K562 (cell line): ENCODE results near the gene ATP6V0D1. TPM values are rescaled to one million over a fixed set of nuclear protein-coding genes. Genes with fewer than 3 reads are reported as not detected.

Source experiments
- ATAC-seq: fragments of 200-7000 bp; cut with Tn5 transposase; 3 replicates; pipeline ENCODE4 v1.9.1; 2020; ENCODE audit warnings: moderate library complexity
- BruUV-seq: library from RNA; stranded (reverse); fragments of 400-500 nt; replicated peaks from 2 replicates; lab custom pipeline; 2021; lab: Mats Ljungman, UMichigan
- CTCF ChIA-PET: fragments of 300-600 bp; formaldehyde crosslinking; extraction: SDS; loops from one replicate; lab custom pipeline; 2021; ENCODE audit warnings: low intra/inter-chr PET ratio; lab: Yijun Ruan, JAX
- POLR2A ChIA-PET: fragments of 300-600, 350-650 bp; sonication (Branson Sonifier 250); formaldehyde crosslinking; extraction: SDS; loops from one replicate; lab custom pipeline; 2021; ENCODE audit warnings: antibody characterized with exemption, inconsistent platforms; lab: Yijun Ruan, JAX
- DNase-seq, 4 experiments: peaks; one replicate each; pipeline versions ENCODE4 v3.0.0 to v3.0.0-alpha.2; 2011 to 2018; ENCODE audit warnings: low spot score in 3 of 4, mixed read lengths in 3 of 4; ENCODE audit errors: extremely low read depth in 1 of 4
- FAIRE-seq: peaks from 2 replicates; lab custom pipeline; 2011; peaks lifted over from hg19 to GRCh38; lab: Jason Lieb, UNC
- H2AFZ ChIP-seq: 2 replicates; pipeline ENCODE4 v1.6.0; 2011; ENCODE audit warnings: low read depth, low read length, control low read depth, inconsistent platforms
- H3K27ac ChIP-seq: fragments of 200-600 bp; 3 replicates; pipeline ENCODE4 v1.8.0; 2011; ENCODE audit warnings: low read depth, mild to moderate bottlenecking, control low read depth, inconsistent platforms, low read length, moderate library complexity, mixed read lengths; ENCODE audit errors: extremely low read depth
- H3K27me3 ChIP-seq, 2 experiments: fragments of 300-600 bp in 1 of 2; 2 replicates in 1 of 2; 3 replicates in 1 of 2; pipeline versions ENCODE4 v1.6.0 to v1.8.0; 2011; ENCODE audit warnings: inconsistent platforms in 2 of 2, low read length in 2 of 2, mild to moderate bottlenecking in 1 of 2, mixed read lengths in 1 of 2, moderate library complexity in 1 of 2; ENCODE audit not compliant: control insufficient read depth in 2 of 2, insufficient read depth in 2 of 2
- H3K36me3 ChIP-seq: fragments of 300-600 bp; 3 replicates; pipeline ENCODE4 v1.8.0; 2011; ENCODE audit warnings: mild to moderate bottlenecking, low read length, inconsistent platforms; ENCODE audit not compliant: control insufficient read depth, insufficient read depth
- H3K4me1 ChIP-seq, 2 experiments: fragments of 200-600 bp in 1 of 2; replicated peaks in 1 of 2; 2 replicates in 1 of 2; 3 replicates in 1 of 2; pipeline versions ENCODE4 v1.5.1 to v1.8.0; 2011; ENCODE audit warnings: inconsistent platforms in 2 of 2, low read length in 2 of 2, mild to moderate bottlenecking in 1 of 2, mixed read lengths in 1 of 2, moderate library complexity in 1 of 2; ENCODE audit not compliant: control insufficient read depth in 2 of 2, insufficient read depth in 2 of 2
- H3K4me2 ChIP-seq: 2 replicates; pipeline ENCODE4 v1.6.1; 2011; ENCODE audit warnings: low read length, control low read depth, inconsistent platforms, mixed read lengths; ENCODE audit not compliant: insufficient read depth
- H3K4me3 ChIP-seq: fragments of 200-600 bp; sonication (generic), shearing (Covaris generic); 2 replicates; pipeline ENCODE4 v1.5.1; 2016; ENCODE audit warnings: control low read depth, inconsistent platforms
- H3K79me2 ChIP-seq: fragments of 200-600 bp; 3 replicates; pipeline ENCODE4 v1.8.0; 2011; ENCODE audit warnings: low read length, inconsistent platforms; ENCODE audit not compliant: control insufficient read depth, insufficient read depth
- H3K9ac ChIP-seq, 2 experiments: 2 replicates each; pipeline versions ENCODE4 v1.6.0 to v1.6.1; 2011; ENCODE audit warnings: low read depth in 2 of 2, low read length in 2 of 2, control low read depth in 1 of 2, inconsistent platforms in 1 of 2, mild to moderate bottlenecking in 1 of 2, mixed read lengths in 1 of 2; ENCODE audit not compliant: insufficient read depth in 1 of 2
- H3K9me1 ChIP-seq: one replicate; pipeline ENCODE4 v1.6.0; 2011; ENCODE audit warnings: inconsistent platforms, mild to moderate bottlenecking, low read length, moderate library complexity; ENCODE audit not compliant: control insufficient read depth, insufficient read depth
- H3K9me3 ChIP-seq: replicated peaks from 2 replicates; pipeline ENCODE4 v1.5.1; 2011; ENCODE audit warnings: low read depth, low read length, inconsistent platforms; ENCODE audit not compliant: control insufficient read depth, insufficient read depth
- H4K20me1 ChIP-seq: replicated peaks from 2 replicates; pipeline ENCODE4 v1.6.1; 2011; ENCODE audit warnings: low read length, inconsistent platforms, mixed read lengths; ENCODE audit not compliant: control insufficient read depth, insufficient read depth
- HNRNPUL1 ChIP-seq: fragments of 200-400 bp; formaldehyde crosslinking; IDR thresholded peaks from 2 replicates; pipeline ENCODE4 v1.6.1; 2017; ENCODE audit warnings: low read length
- KLF6 ChIP-seq: fragments of 250-450 bp; sonication (Bioruptor Pico); IDR thresholded peaks from 2 replicates; pipeline ENCODE4 v1.4.0; 2020; ENCODE audit warnings: mild to moderate bottlenecking, moderate library complexity, borderline replicate concordance
- L3MBTL2 ChIP-seq: fragments of 450-650 bp; IDR thresholded peaks from 2 replicates; pipeline ENCODE4 v1.6.1; 2016; ENCODE audit warnings: mild to moderate bottlenecking, moderate library complexity
- NBN ChIP-seq: fragments of 450-650 bp; IDR thresholded peaks from 2 replicates; pipeline ENCODE4 v1.6.1; 2016; ENCODE audit warnings: low read depth, mild to moderate bottlenecking
- SIRT6 ChIP-seq: IDR thresholded peaks from one replicate; pipeline ENCODE4 v1.6.1; 2012; ENCODE audit warnings: low read depth, mild to moderate bottlenecking, control low read depth, inconsistent platforms, low read length, moderate library complexity
- SP1 ChIP-seq: sonication (generic); formaldehyde crosslinking; IDR thresholded peaks from 2 replicates; pipeline ENCODE4 v1.8.1; 2022; ENCODE audit warnings: mild to moderate bottlenecking, missing genetic modification reagents
- STAG1 ChIP-seq: sonication (generic); formaldehyde crosslinking; IDR thresholded peaks from 2 replicates; pipeline ENCODE4 v1.5.0; 2020; ENCODE audit warnings: missing genetic modification reagents, borderline replicate concordance
- ZBTB1 ChIP-seq: sonication (generic); formaldehyde crosslinking; IDR thresholded peaks from 2 replicates; pipeline ENCODE4 v1.8.1; 2023; ENCODE audit warnings: missing genetic modification reagents, low read depth, mild to moderate bottlenecking, borderline replicate concordance
- WGBS: fragments of 100-300 bp; shearing (Covaris generic); methylation state at CpG from one replicate; pipeline ENCODE4 v1.1.6; 2016; ENCODE audit warnings: low coverage, mixed read lengths; ENCODE audit not compliant: insufficient coverage; ENCODE audit errors: missing lambda C conversion rate; 5-methylcytosine and 5-hydroxymethylcytosine counted together
- in situ Hi-C: fragments of 300-500 bp; cut with MboI; formaldehyde crosslinking; loops from 4 replicates; pipeline ENCODE4 v1.15.0; 2018; ENCODE audit warnings: inconsistent platforms, mixed read lengths
- intact Hi-C: fragments of 100-400 bp; cut with micrococcal nuclease; formaldehyde crosslinking; loops from 2 replicates; pipeline ENCODE4 v1.14.2; 2022
- polyA plus RNA-seq, 8 experiments: library from polyadenylated mRNA; depleted of rRNA in 4 of 8; stranded (reverse) in 5 of 8; unstranded in 3 of 8; fragments of >200 nt; fragmentation: Nextera tagmentation in 2 of 8; fragmentation: Illumina TruSeq in 1 of 8; extraction: Ambion mirVana in 2 of 8; extraction: Trizol in 1 of 8; gene quantifications; 2 replicates each; pipeline versions ENCODE4 v1.2.1 to v1.2.3, GENCODE V29; 2011 to 2014; ENCODE audit warnings: inconsistent platforms in 1 of 8, missing spikeins in 1 of 8
- total RNA-seq, 7 experiments: library from RNA; depleted of rRNA in 6 of 7; stranded (reverse); fragments of >200 nt in 6 of 7; fragmentation: Illumina TruSeq in 2 of 7; extraction: Trizol in 2 of 7; gene quantifications; 2 replicates each; pipeline versions ENCODE4 v1.2.1 to v1.2.3, GENCODE V29; 2011 to 2021; ENCODE audit warnings: low replicate concordance in 1 of 7
- TF ChIP-seq, protein P1 (sequence below): sonication (generic); formaldehyde crosslinking; IDR thresholded peaks from 2 replicates; pipeline ENCODE4 v1.8.0; 2022; ENCODE audit warnings: missing genetic modification reagents, mild to moderate bottlenecking, borderline replicate concordance
- TF ChIP-seq, protein P2 (sequence below): sonication (generic); formaldehyde crosslinking; IDR thresholded peaks from 2 replicates; pipeline ENCODE4 v1.8.0; 2022; ENCODE audit warnings: missing genetic modification reagents, mild to moderate bottlenecking, moderate library complexity, borderline replicate concordance
- TF ChIP-seq, protein P3 (sequence below): fragments of 250-450 bp; sonication (Bioruptor Pico); IDR thresholded peaks from 2 replicates; pipeline ENCODE4 v1.5.0; 2021
- TF ChIP-seq, protein P4 (sequence below): sonication (generic); formaldehyde crosslinking; IDR thresholded peaks from 2 replicates; pipeline ENCODE4 v1.4.0; 2020; ENCODE audit warnings: mild to moderate bottlenecking, missing genetic modification reagents

ATP6V0D1 gene
- total and polyA plus RNA-seq, 9 of the 15 experiments (the other 6 are each of a cell fraction or from before 2014, with no cell fraction given) = 23.2 to 69.7 (median 45.6) TPM

DNA sequence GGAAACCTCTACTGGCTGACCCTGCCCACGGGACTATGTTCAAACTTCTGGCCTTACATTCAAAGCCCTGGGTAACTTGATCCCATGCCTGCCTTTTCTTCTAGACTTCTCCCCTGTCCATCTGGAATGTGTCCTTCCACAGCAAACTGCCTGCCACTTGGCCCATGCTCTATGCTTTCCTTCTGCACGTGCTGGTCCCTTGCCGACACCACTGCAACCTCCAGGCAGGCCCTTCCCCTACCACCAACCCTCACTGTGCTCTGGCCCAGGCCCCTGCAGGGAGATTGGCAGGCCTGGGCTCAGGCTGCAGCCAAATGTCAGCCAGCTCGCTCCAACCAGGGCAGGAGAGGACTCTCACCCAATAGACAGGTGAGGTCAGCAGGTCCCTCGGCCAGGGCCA is 39.0 kb downstream of the ATP6V0D1 start (continued):
- TF ChIP-seq L3MBTL2 (no peak), ZBTB1 (CRISPR knock-in tag) (no peak), KLF6 (CRISPR knock-in tag) (no peak), HNRNPUL1 (no peak)
- TF ChIP-seq, protein P1, sequence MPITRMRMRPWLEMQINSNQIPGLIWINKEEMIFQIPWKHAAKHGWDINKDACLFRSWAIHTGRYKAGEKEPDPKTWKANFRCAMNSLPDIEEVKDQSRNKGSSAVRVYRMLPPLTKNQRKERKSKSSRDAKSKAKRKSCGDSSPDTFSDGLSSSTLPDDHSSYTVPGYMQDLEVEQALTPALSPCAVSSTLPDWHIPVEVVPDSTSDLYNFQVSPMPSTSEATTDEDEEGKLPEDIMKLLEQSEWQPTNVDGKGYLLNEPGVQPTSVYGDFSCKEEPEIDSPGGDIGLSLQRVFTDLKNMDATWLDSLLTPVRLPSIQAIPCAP = no peak
- TF ChIP-seq, protein P2, sequence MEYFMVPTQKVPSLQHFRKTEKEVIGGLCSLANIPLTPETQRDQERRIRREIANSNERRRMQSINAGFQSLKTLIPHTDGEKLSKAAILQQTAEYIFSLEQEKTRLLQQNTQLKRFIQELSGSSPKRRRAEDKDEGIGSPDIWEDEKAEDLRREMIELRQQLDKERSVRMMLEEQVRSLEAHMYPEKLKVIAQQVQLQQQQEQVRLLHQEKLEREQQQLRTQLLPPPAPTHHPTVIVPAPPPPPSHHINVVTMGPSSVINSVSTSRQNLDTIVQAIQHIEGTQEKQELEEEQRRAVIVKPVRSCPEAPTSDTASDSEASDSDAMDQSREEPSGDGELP = no peak

DNA sequence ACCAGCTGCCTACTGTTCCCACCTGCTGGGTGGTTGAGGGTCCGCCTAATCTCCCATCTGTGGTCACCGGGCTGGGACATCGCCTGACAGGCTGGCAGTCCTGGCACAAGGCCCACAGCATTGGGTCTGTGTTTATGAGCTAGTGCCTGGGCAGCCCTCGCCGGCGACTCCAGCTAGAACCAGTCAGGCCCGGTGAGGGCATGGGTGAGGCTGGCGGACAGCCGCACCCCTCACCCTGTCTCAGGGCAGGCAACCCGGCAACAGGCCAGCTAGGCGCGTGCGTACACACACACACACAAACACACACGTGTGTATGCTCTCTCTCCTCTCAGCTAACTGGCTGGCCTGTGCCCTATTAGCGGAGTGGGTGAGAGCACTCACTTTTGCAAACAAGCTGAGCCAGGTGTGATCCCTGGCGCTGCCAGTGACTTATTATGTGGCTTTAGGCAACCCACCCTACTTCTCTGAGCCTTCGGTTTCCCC is 39.6 kb downstream of the ATP6V0D1 start:
- H3K9me3 ChIP-seq = no peaks in the 10 kb centered on the region
- H3K27me3 ChIP-seq = no peaks in the 10 kb centered on the region
- H3K9ac ChIP-seq = no peak overlapping the region
- ChIA-PET CTCF (no interaction called here), POLR2A (interaction anchor here (0.5 kb wide), 1 partner anchor 26 kb away, joined by 3 read pairs; no protein-coding TSS in a partner anchor)
- ATAC-seq (no peak), DNase-seq (no peak), FAIRE-seq (no peak)
- H3K9me1 ChIP-seq = no peaks in the 10 kb centered on the region
- peaks cover 18% of the 10 kb centered on the region; the same call in 1 of the 2 replicates for H4K20me1 ChIP-seq
- peaks cover 0 to 28% of the 10 kb centered on the region in 2 experiments; a peak in 2 of 5 replicates for H3K4me1 ChIP-seq
- 84% methylated on average over 8 of the region's 17 CpGs for WGBS
- H3K4me3 ChIP-seq = no peak overlapping the region
- in situ Hi-C loops = no loop called here
- H3K27ac ChIP-seq = no peak overlapping the region
- intact Hi-C loops = no loop called here
- no peaks in the 10 kb centered on the region for H3K79me2 ChIP-seq
- H3K36me3 ChIP-seq = peaks cover 57% of the 10 kb centered on the region; the same call in 2 of the 3 replicates
- no peak overlapping the region for H3K4me2 ChIP-seq
- no peak overlapping the region for H2AFZ ChIP-seq
- BruUV-seq = no TSS peak
- TF ChIP-seq, protein P2 = no peak
- no peak for TF ChIP-seq SP1 (CRISPR knock-in tag)
- TF ChIP-seq STAG1 (CRISPR knock-in tag) = no peak
- TF ChIP-seq SIRT6 = no peak
- TF ChIP-seq, protein P3, sequence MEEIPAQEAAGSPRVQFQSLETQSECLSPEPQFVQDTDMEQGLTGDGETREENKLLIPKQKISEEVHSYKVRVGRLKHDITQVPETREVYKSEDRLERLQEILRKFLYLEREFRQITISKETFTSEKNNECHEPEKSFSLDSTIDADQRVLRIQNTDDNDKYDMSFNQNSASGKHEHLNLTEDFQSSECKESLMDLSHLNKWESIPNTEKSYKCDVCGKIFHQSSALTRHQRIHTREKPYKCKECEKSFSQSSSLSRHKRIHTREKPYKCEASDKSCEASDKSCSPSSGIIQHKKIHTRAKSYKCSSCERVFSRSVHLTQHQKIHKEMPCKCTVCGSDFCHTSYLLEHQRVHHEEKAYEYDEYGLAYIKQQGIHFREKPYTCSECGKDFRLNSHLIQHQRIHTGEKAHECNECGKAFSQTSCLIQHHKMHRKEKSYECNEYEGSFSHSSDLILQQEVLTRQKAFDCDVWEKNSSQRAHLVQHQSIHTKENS (CRISPR knock-in tag) = no peak
- TF ChIP-seq, protein P4, sequence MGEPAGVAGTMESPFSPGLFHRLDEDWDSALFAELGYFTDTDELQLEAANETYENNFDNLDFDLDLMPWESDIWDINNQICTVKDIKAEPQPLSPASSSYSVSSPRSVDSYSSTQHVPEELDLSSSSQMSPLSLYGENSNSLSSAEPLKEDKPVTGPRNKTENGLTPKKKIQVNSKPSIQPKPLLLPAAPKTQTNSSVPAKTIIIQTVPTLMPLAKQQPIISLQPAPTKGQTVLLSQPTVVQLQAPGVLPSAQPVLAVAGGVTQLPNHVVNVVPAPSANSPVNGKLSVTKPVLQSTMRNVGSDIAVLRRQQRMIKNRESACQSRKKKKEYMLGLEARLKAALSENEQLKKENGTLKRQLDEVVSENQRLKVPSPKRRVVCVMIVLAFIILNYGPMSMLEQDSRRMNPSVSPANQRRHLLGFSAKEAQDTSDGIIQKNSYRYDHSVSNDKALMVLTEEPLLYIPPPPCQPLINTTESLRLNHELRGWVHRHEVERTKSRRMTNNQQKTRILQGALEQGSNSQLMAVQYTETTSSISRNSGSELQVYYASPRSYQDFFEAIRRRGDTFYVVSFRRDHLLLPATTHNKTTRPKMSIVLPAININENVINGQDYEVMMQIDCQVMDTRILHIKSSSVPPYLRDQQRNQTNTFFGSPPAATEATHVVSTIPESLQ = no peak
- no peak for TF ChIP-seq NBN
- TF ChIP-seq HNRNPUL1 = no peak
